Medulla oblongata (tissue), 1 donor: Measurements from ENCODE around the gene ZNF212.

Experiments
- DNase-seq: peaks from one replicate; pipeline ENCODE4 v3.0.0-alpha.2; 2015; ENCODE audit errors: extremely low spot score

Gene ZNF212

DNA sequence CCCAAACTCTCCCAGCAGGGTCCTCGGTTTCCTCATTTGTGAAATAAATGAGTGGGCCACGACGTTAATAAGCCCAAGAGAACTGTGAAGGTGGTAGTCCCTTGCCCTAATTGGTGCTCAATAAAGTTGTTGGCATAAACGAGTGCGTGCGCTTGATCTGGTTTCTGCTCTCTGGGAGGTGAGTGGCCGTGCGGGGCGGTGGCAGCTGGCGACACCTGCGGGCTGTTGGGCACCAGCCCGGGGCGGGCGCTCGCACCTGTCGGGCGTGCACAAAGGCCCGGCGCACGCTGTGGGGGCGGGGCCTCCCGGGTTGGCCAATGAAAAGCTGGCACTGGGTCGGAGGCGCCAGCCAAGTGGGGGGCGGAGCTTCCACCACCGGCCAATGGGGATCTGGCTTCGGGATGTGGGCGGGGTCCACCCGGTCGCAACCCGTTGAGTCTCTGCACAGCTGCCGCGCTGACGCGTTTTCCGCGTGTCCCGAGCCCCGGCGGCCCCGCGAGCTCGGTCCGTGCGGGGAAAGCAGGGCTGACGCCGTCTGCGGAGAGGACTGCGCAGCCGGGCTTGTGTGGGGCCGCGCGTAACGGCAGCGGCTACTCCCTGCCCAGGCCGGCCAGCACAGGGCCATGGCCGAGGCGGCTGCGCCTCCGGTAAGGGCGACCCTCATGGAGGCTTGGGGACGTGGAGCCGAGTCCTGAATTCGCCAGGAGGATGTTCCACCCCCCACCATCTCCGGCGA is 45.6 kb downstream of the ZNF212 start:
- peak; percentile 95 for DNase-seq

DNA sequence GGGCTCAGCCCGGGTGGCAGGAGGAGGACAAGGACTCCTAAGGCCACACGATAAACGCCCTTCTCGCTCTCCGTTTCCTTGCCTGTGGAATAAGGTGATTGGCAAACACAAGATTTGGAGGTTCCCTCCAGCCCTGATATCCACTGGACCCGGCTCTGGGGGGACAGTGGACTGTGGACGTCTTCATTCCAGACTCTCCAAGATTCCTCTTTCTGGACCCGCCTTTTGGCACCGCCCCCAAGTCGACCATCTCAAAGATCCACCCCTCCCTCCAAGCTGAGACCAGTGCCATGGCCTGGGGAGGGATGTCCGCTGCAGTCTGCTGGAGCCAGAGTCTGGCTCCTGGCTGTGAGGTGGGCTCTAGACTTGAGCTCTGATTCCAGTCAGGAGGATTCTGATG is 46.2 kb downstream of the ZNF212 start:
- peak; percentile 9 for DNase-seq

DNA sequence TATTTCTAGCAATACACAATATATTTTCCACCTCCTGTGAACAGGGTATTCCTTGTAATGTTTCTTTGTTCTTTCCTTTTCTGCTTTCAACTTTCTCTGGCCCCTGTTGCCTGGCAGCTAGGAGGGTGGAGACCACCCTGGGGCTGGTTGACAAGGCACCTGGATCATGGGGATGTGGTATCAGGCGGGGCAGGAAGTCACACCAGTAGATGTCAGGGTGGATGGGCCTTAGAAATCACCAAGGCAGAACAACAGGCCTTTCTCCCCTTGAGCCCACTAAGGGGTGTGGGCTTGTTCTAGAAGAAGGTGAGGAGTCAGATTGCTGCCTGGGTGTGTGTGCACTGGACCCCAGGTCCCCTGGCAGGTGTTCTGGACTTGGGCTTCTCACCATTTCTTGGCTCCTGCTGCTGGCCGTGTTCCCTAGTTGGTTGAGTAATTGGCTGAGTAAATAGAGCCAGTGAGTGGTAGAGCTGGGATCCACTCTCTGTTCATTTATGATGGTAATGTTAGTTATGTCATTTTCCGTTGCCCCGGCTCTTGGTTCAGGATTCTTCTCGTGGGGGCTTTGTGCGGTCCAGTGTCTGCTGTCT is 47.5 kb downstream of the ZNF212 start:
- DNase-seq, result no peak

DNA sequence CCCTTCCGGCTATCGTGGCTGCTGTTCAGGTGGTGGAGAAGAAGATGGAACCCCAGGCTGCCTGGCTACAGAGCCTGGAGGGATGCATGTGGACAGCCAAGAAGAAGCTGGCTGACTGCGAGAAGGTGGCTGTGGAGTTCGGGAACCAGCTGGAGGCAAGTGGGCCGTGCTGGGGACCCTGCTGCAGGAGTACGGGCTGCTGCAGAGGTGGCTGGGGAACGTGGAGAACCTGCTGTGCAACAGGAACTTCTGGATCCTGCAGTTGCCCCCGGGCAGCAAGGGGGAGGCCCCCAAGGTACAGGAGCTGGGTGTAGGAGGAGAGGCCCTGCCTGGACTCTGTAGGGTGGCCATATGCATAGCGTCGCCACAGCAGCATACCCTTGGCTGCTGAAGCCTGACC is 48.2 kb downstream of the ZNF212 start:
- DNase-seq, result no peak

DNA sequence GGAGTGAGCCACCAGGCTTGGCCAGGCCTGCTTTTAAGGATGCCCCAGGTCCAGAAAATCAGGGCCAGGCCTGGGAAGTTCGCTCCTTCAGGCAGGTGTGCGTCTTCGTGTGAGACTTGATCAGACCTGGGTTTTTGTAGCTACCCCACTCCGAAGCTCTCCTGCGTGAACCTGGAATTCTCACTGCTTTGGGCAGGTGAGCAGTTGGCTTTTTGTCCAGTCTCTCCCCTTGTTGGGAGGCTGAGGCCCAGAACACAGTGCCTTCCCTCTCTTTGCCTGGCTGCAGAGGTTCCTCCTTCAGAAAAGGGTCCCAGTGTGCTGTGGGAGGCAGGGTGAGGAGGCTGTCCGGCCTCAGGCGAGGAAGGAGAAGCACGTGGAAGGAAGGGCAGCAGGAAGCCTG is 49.8 kb downstream of the ZNF212 start:
- no peak for DNase-seq

DNA sequence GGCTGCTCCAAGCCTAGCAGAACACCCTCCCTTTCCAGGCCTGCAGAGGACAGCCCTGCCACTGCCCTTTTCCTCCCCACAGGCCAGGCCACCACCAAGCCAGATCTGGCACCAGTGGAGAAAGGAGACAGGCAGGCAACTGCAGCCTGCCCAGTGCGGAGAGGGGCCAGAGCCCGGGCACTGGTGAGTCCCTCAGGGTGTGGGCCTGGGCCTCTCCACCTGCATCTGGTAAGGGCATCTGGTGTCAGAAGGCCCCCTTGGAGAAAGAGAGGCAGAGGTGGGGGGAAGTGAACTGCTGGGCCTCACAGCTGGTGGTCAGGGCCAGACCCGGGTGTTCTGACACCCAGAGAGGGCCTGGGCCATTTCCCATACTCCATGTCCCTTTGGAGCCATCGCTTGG is 50.4 kb downstream of the ZNF212 start:
- DNase-seq, result no peak

DNA sequence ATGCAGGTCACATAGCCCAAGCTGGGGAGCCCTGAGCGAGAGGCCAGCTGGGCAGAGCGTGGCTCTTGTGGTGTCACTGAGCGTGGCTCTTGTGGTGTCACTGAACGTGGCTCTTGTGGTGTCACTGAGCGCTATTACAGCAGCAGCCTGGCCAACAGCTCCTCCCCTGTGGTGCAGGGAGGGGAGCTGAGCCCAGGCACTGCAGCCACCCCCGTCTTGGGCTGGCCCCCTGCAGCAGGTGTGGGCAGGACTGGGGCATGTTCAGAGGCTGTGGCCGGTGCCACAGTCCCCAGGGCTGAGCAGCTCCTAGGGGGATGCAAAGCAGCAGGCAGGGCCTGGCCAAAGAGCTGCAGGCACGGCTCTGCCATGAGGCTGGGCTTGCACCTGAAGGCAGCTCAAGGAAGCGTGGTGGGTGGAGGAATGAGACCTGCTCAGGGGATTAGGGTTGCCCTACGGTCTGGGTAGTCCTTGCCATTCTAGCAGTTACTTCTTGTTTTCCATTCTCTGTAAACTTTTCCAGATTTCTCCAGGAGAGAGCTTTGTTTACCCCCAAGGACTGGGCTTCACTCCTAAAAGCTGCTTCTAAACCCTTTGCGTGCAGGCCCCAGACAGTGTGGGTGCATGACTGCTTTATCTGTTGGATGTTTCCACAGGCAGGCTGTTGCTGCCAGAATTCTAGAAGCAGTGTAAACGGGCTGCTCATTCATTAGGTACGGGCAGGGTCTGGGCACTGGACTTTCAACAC is 51.8 kb downstream of the ZNF212 start:
- DNase-seq, result no peak

DNA sequence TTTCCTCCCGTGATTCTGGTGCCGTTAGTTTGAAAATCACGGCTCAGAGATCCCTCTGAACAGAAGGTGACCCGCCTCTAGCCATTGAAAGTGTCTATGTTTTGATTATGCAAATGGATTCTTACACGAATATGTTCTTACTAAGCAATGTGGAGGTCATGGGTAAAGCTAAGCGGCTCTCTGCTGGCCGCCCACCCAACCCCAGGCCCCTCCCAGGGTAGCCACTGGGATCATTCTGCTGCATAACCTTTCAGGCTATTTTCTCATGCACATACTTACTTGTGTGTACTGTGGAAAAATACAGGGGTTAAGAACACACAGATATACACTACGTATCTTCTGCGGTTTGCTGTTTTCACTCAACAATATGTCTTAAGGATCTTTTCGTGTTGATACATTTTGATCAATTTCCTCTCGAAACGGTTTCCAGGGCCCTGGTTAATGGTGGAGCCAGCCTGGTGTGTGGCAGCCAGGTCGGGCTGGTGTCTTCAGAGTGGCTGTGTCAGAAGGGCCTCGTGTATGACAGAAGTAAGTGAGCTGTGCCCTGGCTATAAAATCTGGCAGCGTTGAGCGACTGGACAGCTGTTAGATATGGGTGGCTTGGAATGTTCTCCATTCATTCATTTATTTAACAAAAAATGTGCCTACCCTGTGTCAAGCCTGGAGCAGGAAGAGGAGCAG is 52.5 kb downstream of the ZNF212 start:
- no peak for DNase-seq

DNA sequence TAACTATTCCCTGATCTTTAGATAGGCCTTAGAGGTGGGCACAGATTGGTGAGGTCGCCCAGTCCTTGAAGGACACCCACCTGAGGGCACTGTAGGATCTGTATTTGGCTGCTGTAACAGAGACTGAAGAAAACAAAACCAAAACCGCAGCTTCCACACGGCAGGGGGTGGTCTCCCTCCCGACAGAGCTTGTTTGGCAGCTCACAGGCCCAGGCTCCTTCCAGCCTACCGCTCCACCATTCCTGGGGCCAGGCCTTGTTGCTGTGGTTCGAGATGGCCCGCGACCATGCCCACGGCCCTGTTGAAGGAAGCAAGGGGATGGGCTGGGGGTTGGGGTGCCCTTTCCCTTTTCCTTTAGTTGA is 53.0 kb downstream of the ZNF212 start:
- DNase-seq, result no peak

DNA sequence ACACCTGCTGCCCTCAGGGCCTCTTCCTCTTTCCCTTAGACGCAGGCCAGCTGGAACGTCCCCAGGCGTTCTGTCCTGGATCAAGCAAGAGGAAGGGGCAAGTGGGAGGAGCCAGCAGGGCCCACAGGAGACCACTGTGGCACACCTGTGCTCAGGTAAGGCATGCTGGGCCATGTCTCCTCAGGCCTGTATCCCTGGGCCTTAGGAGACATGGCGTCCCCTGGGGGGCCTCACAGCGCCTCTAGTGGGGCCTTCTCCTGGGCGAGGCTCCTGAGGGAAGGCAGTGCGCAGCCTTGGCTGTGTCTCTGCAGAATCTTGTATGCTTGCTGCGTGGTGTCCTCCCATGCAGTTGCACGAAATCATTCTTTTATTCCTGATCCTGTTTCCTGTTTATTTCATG is 53.9 kb downstream of the ZNF212 start:
- DNase-seq, result no peak

DNA sequence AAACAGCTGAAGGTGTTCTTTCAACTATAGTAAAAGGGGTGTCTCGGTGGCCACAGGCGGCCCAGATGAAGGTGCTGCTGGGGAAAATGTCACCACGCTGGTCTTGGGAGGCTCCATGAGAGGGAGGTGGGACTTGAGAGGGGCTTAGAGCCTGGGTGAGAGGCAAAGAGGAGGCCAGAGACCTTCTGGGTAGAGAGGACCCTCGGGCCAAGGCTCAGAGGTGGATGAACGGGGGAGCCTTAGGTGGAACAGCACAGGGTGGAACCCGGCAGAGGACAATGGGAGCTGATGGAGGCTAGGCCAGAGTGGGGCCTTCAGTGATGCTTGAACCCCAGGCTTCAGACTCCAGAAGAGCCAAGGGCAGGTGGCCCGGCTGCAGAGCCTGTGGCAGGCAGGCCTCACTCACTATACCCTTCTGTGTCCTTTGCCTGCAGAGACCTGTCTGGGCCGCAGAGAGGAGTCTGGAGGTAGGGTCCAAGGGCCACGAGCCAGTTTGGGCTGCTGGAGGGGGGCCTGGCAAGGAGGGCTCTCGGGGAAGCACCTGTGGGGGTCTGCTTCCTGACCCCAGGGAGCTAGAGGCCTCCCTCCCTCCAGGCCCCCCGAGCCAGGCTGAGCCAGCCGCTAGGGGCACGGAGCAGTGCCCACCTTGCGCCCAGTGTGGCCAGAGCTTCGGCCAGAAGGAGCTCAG is 54.6 kb downstream of the ZNF212 start:
- DNase-seq, result no peak

DNA sequence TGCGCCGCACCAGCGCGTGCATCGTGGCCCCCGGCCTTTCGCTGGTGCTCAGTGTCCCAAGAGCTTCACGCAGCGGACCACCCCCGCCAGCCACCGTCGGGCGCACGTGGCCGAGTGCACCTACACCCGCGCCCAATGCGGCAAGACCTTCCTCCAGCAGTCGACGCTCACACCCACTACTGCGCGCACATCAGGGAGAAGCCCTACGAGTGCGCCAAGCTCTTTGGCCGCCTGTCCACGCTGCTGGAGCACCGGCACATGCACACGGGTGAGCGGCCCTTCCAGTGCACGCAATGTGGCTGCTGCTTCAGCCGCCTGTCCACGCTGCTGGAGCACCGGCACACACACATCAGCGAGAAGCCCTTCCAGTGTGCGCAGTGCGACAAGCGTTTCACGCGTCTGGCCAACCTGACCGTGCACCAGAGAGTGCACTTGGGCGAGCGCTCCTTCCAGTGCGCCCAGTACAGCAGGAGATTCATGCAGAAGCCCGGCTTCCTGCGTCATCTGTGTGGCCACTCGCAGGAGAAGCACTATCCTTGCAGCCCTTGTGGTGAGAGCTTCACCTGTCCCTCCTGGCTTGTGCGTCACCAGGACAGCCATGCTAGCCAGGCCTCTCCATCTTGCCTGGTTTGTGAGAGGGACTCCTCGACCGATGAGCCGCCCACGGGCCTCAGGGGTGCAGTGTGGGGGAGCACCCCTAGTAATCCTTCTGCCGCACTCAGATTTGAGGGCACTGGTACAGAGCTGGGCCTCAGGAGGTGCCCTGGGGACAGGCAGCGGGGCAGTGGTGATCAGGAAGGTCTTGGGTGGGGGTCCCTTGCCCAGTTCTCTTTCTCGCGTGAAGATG is 55.4 kb downstream of the ZNF212 start:
- no peak for DNase-seq

DNA sequence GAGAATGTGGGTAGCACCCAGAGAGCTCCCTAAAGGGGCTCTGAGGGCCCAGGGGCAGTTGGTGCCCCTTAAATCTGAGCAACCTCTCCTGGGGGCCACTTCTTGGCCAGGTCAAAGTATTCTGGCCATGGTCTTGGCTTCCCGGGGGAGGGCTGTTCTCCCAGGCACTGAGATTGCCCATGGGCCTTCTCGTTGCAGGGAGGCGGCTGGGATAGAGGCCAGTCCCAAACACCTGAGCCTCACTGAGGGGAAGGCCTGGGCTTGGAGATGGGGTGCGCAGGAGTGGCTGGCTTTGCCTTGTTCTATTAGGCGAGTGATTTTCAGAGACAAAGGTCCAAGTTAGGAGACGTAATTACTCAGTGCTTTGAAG is 56.0 kb downstream of the ZNF212 start:
- DNase-seq, result no peak

DNA sequence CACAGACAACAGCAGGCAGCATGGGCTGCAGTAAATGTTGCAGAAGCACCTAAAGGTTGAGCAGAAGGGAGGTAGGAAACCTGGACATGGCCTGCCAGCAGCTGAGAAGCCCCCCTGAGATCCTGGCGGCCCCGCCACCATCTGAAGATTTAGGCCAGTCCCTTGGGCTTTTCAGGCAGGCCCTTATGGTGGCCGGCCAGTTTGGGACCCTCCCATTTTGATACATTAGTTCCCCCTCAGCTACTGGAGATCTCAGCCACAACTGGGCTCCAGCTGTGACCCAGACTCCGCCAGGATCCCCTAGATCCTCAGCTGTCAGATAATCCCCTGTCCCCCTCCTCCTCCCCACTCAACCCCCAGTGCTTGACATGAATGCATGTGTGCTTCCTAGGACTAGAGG is 56.9 kb downstream of the ZNF212 start:
- no peak for DNase-seq

DNA sequence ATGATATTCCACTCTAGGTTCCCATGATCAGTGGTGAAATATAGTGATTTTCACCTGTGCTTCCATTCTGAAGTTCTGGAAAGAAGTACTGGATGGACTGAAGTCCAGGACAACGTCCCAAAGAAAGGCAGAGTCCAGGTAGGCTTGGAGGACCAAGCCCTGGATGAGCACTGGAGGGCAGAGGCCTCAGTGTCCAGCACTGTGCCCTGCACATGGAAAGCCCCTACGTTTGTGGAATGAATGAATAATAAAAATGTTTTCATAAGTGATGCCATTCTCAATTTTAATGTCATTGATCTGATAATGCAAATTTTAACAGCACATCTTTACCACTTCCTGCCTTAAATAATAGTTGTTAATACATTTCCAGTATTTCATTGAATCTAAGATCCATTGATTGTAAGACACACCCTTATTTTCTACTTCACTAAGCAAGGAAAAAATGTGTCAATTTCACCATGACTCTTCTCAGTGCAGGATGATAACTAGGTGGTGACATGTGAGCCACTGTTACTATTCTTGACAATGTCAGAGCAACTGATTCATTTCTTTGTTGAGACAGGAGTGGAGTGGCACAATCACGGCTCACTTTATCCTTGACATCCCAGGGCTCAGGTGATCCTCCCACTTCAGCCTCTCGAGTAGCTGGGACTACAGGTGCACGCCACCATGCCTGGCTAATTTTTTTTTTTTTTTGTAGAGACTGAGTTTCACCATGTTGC is 57.7 kb downstream of the ZNF212 start:
- DNase-seq, result no peak

DNA sequence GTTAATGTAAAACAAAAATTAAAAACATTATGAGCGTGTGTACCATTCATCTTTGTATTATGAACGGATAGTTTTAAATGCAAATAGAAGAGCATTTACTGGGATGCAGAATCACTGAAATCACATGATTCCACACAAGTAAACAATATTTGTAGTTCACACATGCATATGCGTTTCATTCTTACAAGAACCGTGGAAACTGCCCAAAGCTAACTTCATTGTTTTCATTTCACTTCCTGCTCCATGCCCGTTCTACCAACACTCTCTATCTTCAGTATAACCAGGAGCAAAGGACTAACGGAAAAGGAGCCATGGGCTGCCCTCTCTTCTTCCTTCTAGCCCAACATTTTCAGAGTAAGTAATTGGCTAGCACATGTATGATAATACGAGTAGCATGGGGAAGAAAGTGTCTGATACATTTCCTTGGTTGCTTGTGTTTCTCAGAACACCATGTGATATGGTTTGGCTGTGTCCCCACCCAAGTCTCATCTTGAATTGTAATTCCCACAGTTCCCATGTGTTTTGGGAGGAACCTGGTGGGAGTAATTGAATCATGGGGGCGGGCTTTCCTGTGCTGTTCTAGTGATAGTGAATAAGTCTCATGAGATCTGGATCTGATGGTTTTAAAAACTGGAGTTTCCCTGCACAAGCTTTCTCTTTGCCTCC is 61.3 kb downstream of the ZNF212 start:
- no peak for DNase-seq

DNA sequence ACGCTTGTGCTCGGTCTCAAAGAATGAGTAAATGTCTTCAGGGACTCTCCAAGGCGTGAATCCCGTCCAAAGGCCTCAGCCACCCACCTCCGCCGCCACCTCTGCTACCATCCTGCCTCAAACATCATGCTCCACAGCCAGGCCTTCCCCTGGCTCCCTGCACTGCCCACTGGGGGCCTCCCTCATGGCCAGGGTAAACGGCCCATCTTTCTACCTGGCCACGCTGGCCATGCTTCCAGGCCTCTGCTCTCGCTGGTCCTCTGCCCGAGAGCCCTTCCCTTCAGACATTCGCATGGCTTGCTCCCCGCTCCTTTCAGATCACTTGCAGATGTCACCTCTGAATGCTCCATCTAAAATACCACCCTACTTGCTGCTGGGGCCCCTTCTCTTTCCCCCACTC is 62.8 kb downstream of the ZNF212 start:
- no peak for DNase-seq

DNA sequence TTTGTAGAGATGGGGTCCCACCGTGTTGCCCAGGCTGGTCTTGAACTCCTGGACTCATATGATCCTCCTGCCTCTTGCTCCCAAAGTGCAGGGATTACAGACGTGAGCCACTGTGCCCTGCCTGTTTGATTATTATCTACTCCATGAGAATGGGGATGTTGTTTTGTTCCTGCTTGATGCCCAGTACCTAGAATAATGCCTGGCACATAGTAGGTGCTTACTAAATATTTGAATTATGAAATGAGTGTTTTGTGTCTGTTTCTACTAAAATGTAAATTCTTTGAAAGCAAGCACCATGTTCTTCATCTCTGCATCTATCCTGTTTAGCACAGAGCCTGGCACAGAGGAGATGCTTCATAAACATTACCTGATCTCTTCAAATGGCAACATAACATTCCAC is 63.4 kb downstream of the ZNF212 start:
- no peak for DNase-seq

DNA sequence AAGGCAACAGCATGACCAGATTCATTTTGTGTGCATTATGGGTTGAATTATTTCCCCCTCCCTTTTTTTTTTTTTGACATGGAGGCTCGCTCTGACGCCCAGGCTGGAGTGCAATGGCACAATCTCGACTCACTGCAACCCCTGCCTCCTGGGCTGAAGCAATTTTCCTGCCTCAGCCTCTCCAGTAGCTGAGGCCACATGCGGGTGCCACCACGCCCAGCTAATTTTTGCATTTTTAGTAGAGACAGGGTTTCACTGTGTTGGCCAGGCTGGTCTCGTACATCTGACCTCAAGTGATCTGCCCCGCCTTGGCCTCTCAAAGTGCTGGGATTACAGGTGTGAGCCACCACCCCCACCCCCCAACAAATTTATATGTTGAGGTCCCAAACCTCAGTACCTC is 64.6 kb downstream of the ZNF212 start:
- DNase-seq, result no peak
